PFSK-1 (cell line): ENCODE data around the gene ARFIP2.

ENCODE experiments used
- POLR2AphosphoS5 ChIP-seq: IDR thresholded peaks from 2 replicates; pipeline ENCODE4 v1.6.1; 2012; ENCODE audit warnings: low read depth, mild to moderate bottlenecking, control low read depth, low read length, moderate library complexity
- SIN3A ChIP-seq: IDR thresholded peaks from 2 replicates; pipeline ENCODE4 v1.6.1; 2012; ENCODE audit warnings: mild to moderate bottlenecking, low read length, moderate library complexity, borderline replicate concordance; ENCODE audit not compliant: insufficient read depth
- TF ChIP-seq, protein P1 (sequence below), 2 experiments: IDR thresholded peaks; 2 replicates each; pipeline versions ENCODE4 v1.6.1 to v1.8.0; 2011 to 2012; ENCODE audit warnings: low read depth in 2 of 2, low read length in 2 of 2, control low read depth in 1 of 2, inconsistent platforms in 1 of 2, mild to moderate bottlenecking in 1 of 2, moderate library complexity in 1 of 2; ENCODE audit not compliant: insufficient read depth in 1 of 2

DNA sequence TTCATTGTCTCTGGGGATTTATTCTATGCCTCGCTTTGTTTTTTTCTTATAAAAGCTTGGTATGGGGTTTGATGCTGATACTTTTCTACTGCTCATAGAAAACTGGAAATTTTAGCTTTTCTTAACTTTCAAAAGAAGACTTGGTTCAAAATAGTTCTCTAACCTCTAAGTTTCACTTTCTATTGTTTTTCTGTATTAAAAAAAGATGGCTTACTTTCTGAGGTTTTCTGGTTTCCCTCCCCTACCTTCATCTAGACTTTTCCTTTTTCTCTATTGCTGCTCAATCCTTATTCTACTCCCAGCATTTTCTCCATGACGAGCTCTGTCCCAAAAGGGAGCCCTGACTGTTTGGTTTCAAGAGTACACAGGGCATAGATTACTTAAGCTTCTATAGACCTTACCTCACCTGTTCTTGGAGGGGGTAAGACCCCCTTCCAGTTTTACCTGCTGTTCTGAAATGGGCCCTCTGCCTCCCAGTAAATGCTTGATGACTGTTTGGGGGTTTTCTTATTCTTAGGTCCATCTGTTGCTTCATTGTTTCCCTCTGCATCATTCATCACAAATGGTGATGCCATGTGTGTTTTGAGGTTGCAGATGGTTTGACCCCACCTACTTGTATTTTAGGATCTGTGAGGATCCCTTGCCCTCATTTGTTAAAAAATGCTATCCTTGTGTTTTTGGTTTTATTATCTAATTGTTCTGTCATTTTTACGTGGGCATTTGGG is 45.4 kb upstream of the ARFIP2 start:
- TF ChIP-seq, protein P1, sequence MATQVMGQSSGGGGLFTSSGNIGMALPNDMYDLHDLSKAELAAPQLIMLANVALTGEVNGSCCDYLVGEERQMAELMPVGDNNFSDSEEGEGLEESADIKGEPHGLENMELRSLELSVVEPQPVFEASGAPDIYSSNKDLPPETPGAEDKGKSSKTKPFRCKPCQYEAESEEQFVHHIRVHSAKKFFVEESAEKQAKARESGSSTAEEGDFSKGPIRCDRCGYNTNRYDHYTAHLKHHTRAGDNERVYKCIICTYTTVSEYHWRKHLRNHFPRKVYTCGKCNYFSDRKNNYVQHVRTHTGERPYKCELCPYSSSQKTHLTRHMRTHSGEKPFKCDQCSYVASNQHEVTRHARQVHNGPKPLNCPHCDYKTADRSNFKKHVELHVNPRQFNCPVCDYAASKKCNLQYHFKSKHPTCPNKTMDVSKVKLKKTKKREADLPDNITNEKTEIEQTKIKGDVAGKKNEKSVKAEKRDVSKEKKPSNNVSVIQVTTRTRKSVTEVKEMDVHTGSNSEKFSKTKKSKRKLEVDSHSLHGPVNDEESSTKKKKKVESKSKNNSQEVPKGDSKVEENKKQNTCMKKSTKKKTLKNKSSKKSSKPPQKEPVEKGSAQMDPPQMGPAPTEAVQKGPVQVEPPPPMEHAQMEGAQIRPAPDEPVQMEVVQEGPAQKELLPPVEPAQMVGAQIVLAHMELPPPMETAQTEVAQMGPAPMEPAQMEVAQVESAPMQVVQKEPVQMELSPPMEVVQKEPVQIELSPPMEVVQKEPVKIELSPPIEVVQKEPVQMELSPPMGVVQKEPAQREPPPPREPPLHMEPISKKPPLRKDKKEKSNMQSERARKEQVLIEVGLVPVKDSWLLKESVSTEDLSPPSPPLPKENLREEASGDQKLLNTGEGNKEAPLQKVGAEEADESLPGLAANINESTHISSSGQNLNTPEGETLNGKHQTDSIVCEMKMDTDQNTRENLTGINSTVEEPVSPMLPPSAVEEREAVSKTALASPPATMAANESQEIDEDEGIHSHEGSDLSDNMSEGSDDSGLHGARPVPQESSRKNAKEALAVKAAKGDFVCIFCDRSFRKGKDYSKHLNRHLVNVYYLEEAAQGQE (IDR thresholded peaks at IDR 0.05; ENCODE audit: insufficient read depth in 1 of 2, low read depth in 2 of 2, low read length in 2 of 2) = no peak
- no peak for TF ChIP-seq POLR2AphosphoS5
- no peak for TF ChIP-seq SIN3A
